ENCODE data around the gene ABCC3.

Gene ABCC3

DNA sequence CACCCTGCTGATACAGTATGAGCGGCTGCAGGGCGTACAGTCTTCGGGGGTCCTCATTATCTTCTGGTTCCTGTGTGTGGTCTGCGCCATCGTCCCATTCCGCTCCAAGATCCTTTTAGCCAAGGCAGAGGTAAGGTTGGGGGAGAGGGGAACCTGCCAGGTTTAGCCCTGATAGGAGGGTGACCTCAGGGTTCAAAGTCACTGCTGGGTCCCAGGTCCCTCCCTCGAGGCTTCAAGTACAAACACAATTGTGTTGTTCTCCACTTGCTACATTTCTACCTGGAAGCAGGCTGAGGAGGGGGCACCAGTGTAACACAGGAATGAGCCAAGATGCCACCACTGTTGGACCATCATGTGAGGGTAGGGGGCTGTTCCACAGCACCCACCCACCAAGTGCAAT lies 22.4 kb downstream of the ABCC3 start:
- TF ChIP-seq, protein P1, sequence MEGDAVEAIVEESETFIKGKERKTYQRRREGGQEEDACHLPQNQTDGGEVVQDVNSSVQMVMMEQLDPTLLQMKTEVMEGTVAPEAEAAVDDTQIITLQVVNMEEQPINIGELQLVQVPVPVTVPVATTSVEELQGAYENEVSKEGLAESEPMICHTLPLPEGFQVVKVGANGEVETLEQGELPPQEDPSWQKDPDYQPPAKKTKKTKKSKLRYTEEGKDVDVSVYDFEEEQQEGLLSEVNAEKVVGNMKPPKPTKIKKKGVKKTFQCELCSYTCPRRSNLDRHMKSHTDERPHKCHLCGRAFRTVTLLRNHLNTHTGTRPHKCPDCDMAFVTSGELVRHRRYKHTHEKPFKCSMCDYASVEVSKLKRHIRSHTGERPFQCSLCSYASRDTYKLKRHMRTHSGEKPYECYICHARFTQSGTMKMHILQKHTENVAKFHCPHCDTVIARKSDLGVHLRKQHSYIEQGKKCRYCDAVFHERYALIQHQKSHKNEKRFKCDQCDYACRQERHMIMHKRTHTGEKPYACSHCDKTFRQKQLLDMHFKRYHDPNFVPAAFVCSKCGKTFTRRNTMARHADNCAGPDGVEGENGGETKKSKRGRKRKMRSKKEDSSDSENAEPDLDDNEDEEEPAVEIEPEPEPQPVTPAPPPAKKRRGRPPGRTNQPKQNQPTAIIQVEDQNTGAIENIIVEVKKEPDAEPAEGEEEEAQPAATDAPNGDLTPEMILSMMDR (IDR thresholded peaks at IDR 0.05; ENCODE audit: control insufficient read depth, extremely low read depth, insufficient read depth) = no peak
- no peak overlapping the region for H3K4me3 ChIP-seq (ENCODE audit: low read depth, low read length)
- DNase-seq (ENCODE audit: low read depth) = no peak

DNA sequence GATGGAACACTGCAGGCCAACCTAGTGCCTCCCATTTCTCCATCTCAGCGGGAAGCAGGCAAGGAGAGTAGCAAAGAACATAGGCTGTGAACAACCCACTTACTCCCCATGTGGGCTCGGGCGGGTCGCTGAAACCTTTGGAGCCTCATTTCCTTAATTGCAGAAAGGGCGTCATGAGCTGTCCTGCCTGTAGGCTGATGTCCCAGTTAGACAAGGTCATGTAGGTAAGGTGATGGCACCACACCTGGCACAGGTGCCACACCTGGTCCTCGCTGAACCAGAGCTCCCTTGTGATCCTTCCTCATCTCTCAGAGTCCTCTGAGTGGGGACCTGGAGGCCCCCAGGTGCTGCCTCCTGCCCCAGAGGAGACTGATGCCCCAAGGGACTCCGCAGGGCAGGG lies 22.9 kb downstream of the ABCC3 start:
- no peak for DNase-seq (ENCODE audit: low read depth)
- H3K4me3 ChIP-seq (ENCODE audit: low read depth, low read length) = no peak overlapping the region
- TF ChIP-seq, protein P1 (IDR thresholded peaks at IDR 0.05; ENCODE audit: control insufficient read depth, extremely low read depth, insufficient read depth) = no peak

DNA sequence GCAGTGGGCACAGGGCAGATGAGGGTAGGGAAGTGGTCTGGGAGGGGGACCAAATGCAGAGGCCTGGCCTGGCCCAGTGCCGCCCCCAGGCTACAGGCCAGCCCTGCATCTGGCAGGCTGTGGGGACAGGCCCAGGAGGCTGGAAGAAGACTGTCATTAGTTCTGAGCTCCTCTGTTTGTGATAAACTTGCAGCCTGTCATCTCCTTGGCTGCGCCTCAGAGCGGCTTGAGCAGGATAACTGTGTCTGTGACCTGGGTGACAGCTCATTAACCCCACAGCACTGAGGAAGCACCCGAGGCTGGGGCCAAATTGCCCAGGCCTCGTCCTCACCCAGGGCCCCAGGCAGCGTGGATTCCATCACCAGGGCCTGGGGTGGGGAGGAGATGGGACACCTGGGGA lies 23.9 kb downstream of the ABCC3 start:
- DNase-seq (ENCODE audit: low read depth) = no peak
- TF ChIP-seq, protein P1 (IDR thresholded peaks at IDR 0.05; ENCODE audit: control insufficient read depth, extremely low read depth, insufficient read depth) = no peak
- no peak overlapping the region for H3K4me3 ChIP-seq (ENCODE audit: low read depth, low read length)

DNA sequence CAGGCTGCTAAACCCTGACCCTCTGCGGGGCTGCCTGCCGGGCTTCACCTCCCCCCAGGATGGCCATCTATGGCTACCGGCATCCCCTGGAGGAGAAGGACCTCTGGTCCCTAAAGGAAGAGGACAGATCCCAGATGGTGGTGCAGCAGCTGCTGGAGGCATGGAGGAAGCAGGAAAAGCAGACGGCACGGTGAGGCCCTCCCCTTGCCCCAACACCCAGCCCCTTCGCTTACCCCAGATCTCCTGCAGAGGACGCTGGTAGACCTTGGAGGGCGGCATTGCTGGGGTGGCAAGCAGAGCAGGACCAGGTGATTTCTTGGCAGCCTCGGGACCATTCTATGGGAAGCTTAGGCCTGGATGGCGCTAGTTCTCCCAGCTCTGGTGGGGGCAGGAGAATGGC lies 24.5 kb downstream of the ABCC3 start:
- no peak for DNase-seq (ENCODE audit: low read depth)
- TF ChIP-seq, protein P1 (IDR thresholded peaks at IDR 0.05; ENCODE audit: control insufficient read depth, extremely low read depth, insufficient read depth) = no peak
- no peak overlapping the region for H3K4me3 ChIP-seq (ENCODE audit: low read depth, low read length)

DNA sequence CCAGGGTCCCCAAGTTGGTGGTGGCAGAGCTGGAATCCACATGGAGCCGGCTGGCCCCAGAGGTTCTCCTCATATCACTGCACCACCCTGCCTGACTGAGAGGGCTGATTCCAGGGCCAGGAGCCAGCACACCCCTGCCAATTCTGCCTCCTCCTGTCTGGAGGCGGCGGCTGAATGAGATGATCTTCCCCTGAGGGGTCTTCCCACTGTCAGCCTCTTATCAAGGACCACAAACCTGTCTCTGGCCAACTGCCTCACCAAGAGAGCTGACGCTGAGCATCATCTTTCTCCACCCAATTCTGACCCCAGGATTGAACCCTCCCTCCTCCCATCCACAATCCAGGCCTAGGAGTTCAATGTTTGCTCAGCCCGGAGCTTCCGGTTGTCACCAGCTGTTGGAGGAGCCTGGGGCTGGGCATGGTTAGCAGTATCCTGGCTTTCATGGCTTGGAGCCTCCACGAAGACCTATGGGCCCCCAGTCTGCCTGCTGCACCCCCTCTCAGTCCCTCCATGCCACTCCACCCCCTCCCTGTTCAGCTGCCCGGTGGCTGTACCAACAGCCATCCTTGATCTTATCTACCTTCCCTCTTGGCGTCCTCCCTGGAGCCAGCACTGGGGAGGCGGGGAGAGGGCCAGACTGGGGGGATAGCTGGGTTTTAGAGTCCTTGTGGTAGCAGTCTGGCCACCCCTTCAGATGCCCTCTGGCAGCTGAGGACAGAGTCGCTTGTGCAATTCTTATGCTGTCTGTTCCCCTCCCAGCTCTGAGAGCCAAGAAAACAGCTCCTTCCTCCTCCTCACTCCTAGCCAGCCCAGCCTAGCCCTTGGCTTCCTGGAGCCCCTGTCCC lies 25.6 kb downstream of the ABCC3 start:
- no peak for DNase-seq (ENCODE audit: low read depth)
- H3K4me3 ChIP-seq (ENCODE audit: low read depth, low read length) = no peak overlapping the region
- TF ChIP-seq, protein P1 (IDR thresholded peaks at IDR 0.05; ENCODE audit: control insufficient read depth, extremely low read depth, insufficient read depth) = no peak

DNA sequence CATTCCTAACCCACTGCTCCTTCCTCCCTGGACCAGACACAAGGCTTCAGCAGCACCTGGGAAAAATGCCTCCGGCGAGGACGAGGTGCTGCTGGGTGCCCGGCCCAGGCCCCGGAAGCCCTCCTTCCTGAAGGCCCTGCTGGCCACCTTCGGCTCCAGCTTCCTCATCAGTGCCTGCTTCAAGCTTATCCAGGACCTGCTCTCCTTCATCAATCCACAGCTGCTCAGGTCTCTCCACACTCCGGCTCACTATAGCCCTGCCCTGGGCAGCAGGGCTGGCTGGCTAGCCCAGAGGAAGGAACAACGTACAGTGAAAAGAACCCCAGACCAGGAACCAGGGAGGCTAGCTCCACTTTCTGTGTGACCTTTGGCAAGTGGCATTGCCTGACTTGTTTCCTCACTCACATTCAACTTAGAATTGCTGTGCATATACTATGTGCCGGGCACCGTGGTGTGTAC lies 26.2 kb downstream of the ABCC3 start:
- H3K4me3 ChIP-seq (ENCODE audit: low read depth, low read length) = no peak overlapping the region
- TF ChIP-seq, protein P1 (IDR thresholded peaks at IDR 0.05; ENCODE audit: control insufficient read depth, extremely low read depth, insufficient read depth) = no peak
- DNase-seq (ENCODE audit: low read depth) = no peak

DNA sequence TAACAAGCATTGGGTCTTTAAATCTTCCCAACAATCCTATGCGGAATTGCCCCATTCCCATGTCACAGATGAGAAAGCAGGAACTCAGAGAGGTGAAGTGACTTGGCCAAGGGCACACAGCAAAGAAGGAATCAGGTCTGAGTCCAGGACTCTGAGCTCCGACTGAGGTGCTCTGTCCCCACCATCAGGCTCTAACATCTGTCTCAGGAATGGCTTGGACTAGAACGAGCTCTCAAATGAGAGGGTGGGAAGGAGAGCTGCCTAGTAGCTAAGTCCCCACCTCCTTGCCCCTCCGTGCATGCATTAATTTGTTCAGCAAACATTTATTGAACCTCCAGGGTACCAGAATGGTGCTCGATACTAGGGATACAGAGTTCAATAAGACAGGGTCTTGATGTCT lies 26.7 kb downstream of the ABCC3 start:
- no peak for DNase-seq (ENCODE audit: low read depth)
- H3K4me3 ChIP-seq (ENCODE audit: low read depth, low read length) = no peak overlapping the region
- TF ChIP-seq, protein P1 (IDR thresholded peaks at IDR 0.05; ENCODE audit: control insufficient read depth, extremely low read depth, insufficient read depth) = no peak

Data from LNCaP clone FGC (cell line).